AG08395 (cell line): ENCODE results near the gene XKR8.
"Not testable (repeated sequence)": the region's sequence is repeated elsewhere in the genome, so short reads cannot be mapped to it uniquely, and the experiment has no call there.

Experiments used
- DNase-seq: peaks from one replicate; pipeline ENCODE4 v3.0.0; 2012; ENCODE audit warnings: mixed read lengths, low spot score

XKR8 gene

GRCh38 chr1:27990920-27991537 lies 31.3 kb downstream of the XKR8 start:
- no peak for DNase-seq

GRCh38 chr1:27992276-27992675 lies 32.5 kb downstream of the XKR8 start:
- DNase-seq = no peak

- no peak for DNase-seq
These were observed 33.5 kb downstream of the XKR8 start for GRCh38 chr1:27993241-27993640.

- no peak for DNase-seq
These were observed 34.3 kb downstream of the XKR8 start for GRCh38 chr1:27994060-27994459.

- not testable (repeated sequence) for DNase-seq
These were observed 34.8 kb downstream of the XKR8 start for GRCh38 chr1:27994526-27994925.

GRCh38 chr1:27999055-27999454 lies 39.3 kb downstream of the XKR8 start:
- DNase-seq = no peak

- no peak for DNase-seq
These were observed 42.8 kb downstream of the XKR8 start for GRCh38 chr1:28002600-28002999.

- DNase-seq = not testable (repeated sequence)
These were observed 43.3 kb downstream of the XKR8 start for GRCh38 chr1:28003117-28003516.

GRCh38 chr1:28010969-28011368 lies 51.2 kb downstream of the XKR8 start:
- no peak for DNase-seq
